IPS DF 6.9 (cell line): ENCODE measurements around the gene NAB1.

Source experiments
- DNase-seq: peaks from one replicate; pipeline ENCODE4 v3.0.0-alpha.2; 2013; ENCODE audit warnings: low read depth, low spot score
- H3K27ac ChIP-seq: one replicate; pipeline ENCODE4 v1.5.1; 2013; ENCODE audit warnings: low read length, control low read depth
- H3K27me3 ChIP-seq: 2 replicates; pipeline ENCODE4 v1.6.1; 2013; ENCODE audit warnings: mild to moderate bottlenecking, low read length; ENCODE audit not compliant: control insufficient read depth, insufficient read depth
- H3K36me3 ChIP-seq: 2 replicates; pipeline ENCODE4 v1.6.1; 2013; ENCODE audit warnings: low read length; ENCODE audit not compliant: control insufficient read depth, insufficient read depth
- H3K4me1 ChIP-seq: 2 replicates; pipeline ENCODE4 v1.6.1; 2013; ENCODE audit warnings: low read length; ENCODE audit not compliant: control insufficient read depth, insufficient read depth
- H3K4me3 ChIP-seq: 2 replicates; pipeline ENCODE4 v1.5.1; 2013; ENCODE audit warnings: mild to moderate bottlenecking, low read length
- H3K9me3 ChIP-seq: 2 replicates; pipeline ENCODE4 v1.6.1; 2013; ENCODE audit warnings: low read length, inconsistent platforms; ENCODE audit not compliant: control insufficient read depth, insufficient read depth
- WGBS: extraction: QIAGEN DNeasy Blood & Tissue Kit; methylation state at CpG from one replicate; pipeline ENCODE4 v1.1.7; 2013; ENCODE audit warnings: mixed read lengths, missing lambda C conversion rate; ENCODE audit not compliant: insufficient read length, insufficient coverage; 5-methylcytosine and 5-hydroxymethylcytosine counted together

Gene NAB1

DNA sequence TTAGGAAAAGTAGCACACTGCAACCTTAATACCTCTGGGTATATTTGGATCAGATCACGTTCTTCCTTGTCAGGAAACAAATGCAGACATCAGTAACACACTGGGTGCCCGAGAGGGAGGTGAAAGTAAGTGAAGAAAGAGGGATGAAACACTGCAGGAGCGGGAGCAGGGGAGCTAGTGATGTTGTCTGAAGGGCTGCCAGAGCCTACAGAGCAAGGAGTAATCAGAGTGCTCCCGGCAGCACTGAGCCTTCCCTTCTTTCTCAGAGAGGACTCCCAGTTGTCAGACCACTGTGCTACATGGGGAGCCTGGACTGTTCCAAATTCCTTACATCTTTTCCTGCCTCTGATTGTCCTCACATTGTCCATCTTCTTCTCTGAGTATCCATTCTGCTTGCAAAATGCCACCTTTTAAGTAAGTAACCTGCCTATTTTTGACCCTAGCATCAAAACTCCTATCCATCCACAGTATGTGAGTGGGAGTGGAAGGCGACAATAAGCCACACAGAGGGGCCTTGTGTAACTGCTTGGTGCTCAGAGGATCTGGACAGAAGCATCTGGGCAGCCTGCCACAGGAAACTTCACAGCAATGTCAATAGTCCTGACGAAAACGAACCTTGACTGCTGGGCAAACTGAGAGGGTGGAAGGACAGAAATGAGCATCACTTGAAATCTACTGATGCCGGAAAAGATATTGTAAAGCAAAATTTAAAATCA lies 10.8 kb upstream of the NAB1 start:
- DNase-seq, result no peak
- Histone ChIP-seq H3K36me3 (no peaks in the 10 kb centered on the region), H3K4me1 (no peaks in the 10 kb centered on the region), H3K9me3 (no peaks in the 10 kb centered on the region), H3K27me3 (no peaks in the 10 kb centered on the region), H3K4me3 (no peak overlapping the region), H3K27ac (no peak overlapping the region)
- WGBS, result no CpG with 5 or more reads among the region's 8 CpGs

DNA sequence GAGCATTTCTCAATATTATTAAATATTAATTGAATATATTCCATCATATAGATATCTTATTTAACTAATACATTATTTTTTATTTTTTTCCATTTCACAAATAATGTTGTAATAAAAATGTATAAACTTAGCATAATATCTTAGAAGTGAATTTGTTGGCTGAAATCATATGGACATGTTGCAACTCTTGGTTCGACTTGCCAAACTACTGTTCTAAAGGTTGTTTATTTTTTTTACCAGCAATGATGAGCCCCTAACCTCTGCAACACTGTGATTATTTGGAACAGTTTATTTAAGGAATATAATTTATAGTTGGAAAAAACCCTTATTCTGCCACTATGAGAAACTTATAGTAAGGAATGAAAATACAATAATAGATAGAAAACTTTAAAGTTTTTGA lies 8.8 kb upstream of the NAB1 start:
- Histone ChIP-seq H3K27me3 (no peaks in the 10 kb centered on the region), H3K4me1 (no peaks in the 10 kb centered on the region), H3K4me3 (no peak overlapping the region), H3K36me3 (no peaks in the 10 kb centered on the region), H3K27ac (no peak overlapping the region), H3K9me3 (no peaks in the 10 kb centered on the region)
- DNase-seq, result no peak
- no CpG with 5 or more reads among the region's 1 CpG for WGBS

DNA sequence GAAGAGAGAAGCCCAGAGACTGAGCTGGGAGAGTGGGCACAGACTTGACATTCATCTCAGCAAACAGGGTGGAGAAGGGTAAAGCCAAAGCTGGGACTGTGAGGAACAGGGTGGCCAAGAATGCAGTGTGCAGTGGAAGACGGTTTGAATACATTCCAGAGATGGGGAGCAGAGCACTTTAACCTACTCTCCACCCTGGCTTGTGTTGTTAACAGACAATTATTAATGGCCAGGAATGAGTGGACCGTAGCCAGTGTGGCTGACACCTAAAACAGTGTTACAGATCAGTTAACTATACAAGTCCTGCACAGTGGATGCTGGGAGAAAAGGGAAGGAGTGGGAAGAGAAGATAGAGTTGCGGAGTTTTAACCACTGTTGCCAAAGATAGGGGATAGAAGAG lies 7.4 kb upstream of the NAB1 start:
- no peaks in the 10 kb centered on the region for H3K36me3 ChIP-seq
- no peak overlapping the region for H3K27ac ChIP-seq
- no peak overlapping the region for H3K4me3 ChIP-seq
- H3K4me1 ChIP-seq, result no peaks in the 10 kb centered on the region
- H3K27me3 ChIP-seq, result no peaks in the 10 kb centered on the region
- no CpG with 5 or more reads among the region's 3 CpGs for WGBS
- H3K9me3 ChIP-seq, result no peaks in the 10 kb centered on the region
- no peak for DNase-seq

DNA sequence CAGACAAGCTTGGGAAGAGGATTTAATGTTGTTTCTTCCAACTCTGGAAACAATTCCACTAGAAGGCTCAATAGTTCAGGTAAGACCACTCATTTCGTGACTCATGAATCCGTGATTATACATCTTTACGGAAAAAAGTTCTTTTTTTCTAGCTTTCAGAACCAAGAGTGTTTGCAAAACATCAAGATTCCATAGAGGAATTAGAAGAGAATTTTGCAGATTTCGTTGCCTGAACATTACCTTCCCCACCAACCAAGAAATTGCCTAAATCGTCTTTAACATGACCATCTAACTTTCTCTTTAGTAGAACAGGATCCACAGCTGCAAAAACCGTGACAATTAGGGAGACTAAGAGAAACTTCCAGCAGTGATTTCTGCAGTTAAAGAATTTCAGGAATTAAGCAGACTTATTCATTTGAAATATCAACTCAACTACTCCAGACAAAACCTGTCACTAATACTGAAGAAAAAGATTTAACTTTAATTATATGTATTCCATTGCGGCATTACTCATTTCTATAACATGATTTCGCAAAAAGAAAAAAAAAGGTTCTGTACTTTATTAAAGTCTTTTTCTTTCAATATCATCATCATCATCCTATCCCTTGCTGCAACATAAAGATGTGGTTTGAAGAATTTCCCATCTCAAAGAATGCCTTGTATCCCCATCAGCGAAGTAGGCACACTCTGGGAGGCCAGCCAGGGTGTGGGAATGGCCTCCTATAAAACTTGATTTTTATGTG lies 1.9 kb upstream of the NAB1 start:
- no peak for DNase-seq
- H3K27me3 ChIP-seq, result no peaks in the 10 kb centered on the region; the same call in 1 of the 2 replicates
- no peaks in the 10 kb centered on the region for H3K4me1 ChIP-seq
- no peak overlapping the region for H3K4me3 ChIP-seq
- H3K9me3 ChIP-seq, result no peaks in the 10 kb centered on the region
- no peaks in the 10 kb centered on the region for H3K36me3 ChIP-seq
- WGBS, result no CpG with 5 or more reads among the region's 9 CpGs
- H3K27ac ChIP-seq, result no peak overlapping the region

DNA sequence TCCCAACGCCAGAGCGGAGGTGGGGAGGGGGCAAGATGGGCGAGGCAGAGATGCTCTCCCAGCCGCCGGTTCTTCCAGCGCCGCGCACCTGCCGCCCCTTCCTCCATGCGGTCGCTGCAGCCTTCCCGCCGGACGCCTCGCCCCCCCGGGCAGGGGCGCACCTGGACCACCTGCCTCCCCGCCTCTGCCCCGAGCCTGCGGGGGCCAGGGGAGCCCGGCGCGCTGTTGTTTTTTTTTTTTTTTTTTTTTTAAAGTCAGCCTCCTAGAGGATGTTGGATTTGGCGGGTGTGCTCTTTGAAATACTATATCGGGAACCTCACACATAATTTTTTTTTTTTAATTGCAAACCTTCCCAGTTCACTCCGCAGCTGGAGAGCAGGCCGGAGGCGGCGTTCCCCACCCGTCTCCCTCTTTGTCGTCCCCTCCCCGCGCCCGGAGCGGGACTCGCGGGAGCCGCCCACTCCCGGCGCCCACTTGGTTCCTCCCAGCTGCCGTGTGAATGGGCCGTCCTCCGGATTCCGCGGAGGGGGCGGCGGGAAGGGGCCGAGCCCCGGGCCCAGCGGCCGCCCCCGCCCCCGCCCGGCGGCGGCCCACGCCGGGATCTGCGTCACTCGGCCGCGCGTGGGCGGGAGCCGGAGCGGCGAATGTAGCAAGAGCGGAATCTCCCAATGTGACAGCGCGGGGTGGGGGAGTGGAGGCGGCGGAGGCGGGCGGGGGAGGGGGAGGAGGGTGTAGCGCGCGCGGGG lies 421 bp upstream of the NAB1 start:
- Histone ChIP-seq H3K27me3 (no peaks in the 10 kb centered on the region; the same call in 1 of the 2 replicates), H3K36me3 (no peaks in the 10 kb centered on the region), H3K4me3 (peak overlapping the region; percentile 97; the same call in 1 of the 2 replicates), H3K27ac (no peak overlapping the region), H3K4me1 (no peaks in the 10 kb centered on the region), H3K9me3 (no peaks in the 10 kb centered on the region)
- DNase-seq, result no peak
- no CpG with 5 or more reads among the region's 78 CpGs for WGBS

DNA sequence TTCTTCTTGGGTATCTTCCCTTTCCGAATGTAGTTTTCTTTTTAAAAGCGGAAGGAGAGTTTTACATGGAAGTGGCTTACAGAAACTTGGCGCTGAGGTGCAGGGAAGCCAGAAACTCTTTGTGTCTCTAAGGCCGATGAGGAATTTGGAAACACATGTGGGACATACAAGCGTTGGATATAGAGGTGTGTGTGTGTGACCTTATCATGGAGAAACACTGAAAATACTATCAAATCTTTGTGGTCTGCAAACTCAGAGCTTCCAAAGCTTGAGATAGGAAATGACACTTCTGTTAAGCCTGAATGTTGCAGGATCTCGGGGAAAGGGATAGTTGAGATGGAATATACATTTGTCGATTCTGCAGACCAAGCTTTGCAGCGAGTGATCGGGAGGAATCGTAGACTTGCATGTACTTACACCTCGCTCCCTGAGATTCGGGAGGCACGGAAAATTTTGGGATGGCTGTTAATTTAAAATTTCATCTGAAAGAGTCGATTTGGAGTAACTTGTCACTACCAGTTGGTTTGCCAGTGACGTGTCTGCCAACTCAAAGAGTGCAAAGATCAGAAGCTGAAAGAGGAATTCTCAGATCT lies 1.0 kb downstream of the NAB1 start:
- Histone ChIP-seq H3K36me3 (no peaks in the 10 kb centered on the region), H3K4me1 (no peaks in the 10 kb centered on the region), H3K27ac (no peak overlapping the region), H3K9me3 (no peaks in the 10 kb centered on the region), H3K27me3 (no peaks in the 10 kb centered on the region; the same call in 1 of the 2 replicates), H3K4me3 (peak overlapping the region; percentile 97; the same call in 1 of the 2 replicates)
- no peak for DNase-seq
- WGBS, result no CpG with 5 or more reads among the region's 15 CpGs

DNA sequence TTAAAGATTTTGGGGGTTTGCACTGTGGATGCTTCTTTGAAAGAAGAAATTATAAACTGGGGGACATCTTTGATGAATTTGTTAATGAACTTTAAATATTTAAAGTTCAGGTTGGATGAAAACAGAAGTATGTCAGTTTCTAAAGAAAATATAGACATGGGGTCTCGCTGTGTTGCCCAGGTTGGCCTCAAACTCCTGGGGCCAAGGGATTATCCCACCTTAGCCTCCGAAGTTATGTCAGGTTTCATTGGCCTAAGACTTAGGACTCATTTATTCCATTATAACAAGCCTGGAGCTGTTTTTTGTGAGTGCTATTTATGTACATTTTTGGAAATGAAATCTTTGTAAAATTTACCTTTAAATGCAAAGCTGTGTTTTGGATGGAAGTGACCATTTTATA lies 2.5 kb downstream of the NAB1 start:
- H3K9me3 ChIP-seq, result no peaks in the 10 kb centered on the region
- no peak for DNase-seq
- H3K4me1 ChIP-seq, result no peaks in the 10 kb centered on the region
- WGBS, result no CpG with 5 or more reads among the region's 2 CpGs
- H3K4me3 ChIP-seq, result no peak overlapping the region
- no peaks in the 10 kb centered on the region; the same call in 1 of the 2 replicates for H3K27me3 ChIP-seq
- no peaks in the 10 kb centered on the region for H3K36me3 ChIP-seq
- no peak overlapping the region for H3K27ac ChIP-seq

DNA sequence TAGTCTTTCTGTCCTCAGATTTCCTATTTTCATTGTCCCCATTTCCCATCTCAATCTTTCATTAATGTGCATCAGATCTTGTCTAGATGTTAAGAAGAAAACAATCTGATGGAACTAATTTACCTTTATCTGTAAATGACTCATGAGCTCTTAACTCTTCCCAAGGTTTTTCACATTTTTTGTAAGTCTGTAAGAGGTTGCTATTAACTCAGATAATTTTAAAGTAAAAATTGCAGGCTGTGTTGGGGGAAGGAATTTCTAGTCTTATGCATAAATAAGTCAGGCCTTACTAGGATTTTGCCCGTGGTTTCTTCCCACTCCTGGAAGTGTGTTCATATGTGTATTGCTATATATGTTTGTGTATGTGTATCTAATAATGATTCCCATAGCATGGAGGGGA lies 4.3 kb downstream of the NAB1 start:
- H3K27ac ChIP-seq, result no peak overlapping the region
- WGBS, result no CpG with 5 or more reads among the region's 1 CpG
- no peaks in the 10 kb centered on the region for H3K36me3 ChIP-seq
- peaks cover 1% of the 10 kb centered on the region; the same call in 1 of the 2 replicates for H3K4me1 ChIP-seq
- no peaks in the 10 kb centered on the region; the same call in 1 of the 2 replicates for H3K27me3 ChIP-seq
- no peaks in the 10 kb centered on the region for H3K9me3 ChIP-seq
- H3K4me3 ChIP-seq, result no peak overlapping the region
- no peak for DNase-seq

DNA sequence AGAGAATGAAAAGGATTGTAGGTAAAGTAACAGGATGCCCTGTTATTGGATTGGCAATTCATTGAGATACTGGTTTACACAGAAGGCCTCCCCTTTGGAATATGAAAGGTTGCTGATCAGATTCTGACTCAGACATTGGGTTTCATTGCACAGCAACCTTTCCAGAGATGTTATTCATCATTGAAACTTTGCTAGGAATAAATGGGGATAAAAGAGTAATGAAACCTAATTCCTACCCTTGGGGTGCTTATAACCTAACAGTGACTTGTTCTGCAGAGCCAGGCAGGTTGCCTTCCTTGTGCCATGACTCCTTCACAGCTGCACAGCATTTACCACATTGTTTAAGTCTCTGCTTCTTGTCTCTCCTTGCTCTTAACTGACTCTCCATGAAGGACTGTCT lies 5.0 kb downstream of the NAB1 start:
- DNase-seq, result no peak
- Histone ChIP-seq H3K27ac (no peak overlapping the region), H3K4me3 (no peak overlapping the region), H3K27me3 (no peaks in the 10 kb centered on the region; the same call in 1 of the 2 replicates), H3K9me3 (no peaks in the 10 kb centered on the region), H3K4me1 (peaks cover 1% of the 10 kb centered on the region; the same call in 1 of the 2 replicates), H3K36me3 (no peaks in the 10 kb centered on the region)

DNA sequence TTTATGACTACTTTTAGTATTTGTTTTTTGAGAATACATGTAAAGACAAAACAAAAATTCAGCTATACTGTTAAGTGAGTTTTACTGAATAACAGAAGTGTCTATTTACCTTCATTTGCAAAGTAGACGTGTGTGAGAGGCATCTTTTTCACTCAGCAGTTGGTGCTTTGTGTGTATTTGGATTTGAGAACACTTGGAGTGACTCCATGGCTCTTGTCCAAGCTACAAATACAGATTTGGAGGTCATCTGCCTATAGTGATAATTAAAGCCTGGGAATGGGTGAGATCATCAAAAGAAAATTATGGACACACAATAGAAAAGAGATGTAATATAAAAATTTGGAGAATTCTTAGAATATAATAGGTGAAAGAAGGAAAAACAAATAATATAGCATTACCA lies 6.2 kb downstream of the NAB1 start:
- H3K27me3 ChIP-seq, result no peaks in the 10 kb centered on the region
- no peak overlapping the region for H3K4me3 ChIP-seq
- no peak overlapping the region for H3K27ac ChIP-seq
- peaks cover 1% of the 10 kb centered on the region; the same call in 1 of the 2 replicates for H3K4me1 ChIP-seq
- H3K36me3 ChIP-seq, result no peaks in the 10 kb centered on the region
- no CpG with 5 or more reads among the region's 1 CpG for WGBS
- no peaks in the 10 kb centered on the region for H3K9me3 ChIP-seq
- no peak for DNase-seq
